ENCODE results near the gene ALLC. TPM values are rescaled to one million over a fixed set of nuclear protein-coding genes. Genes with fewer than 3 reads are reported as not detected.

ALLC gene
- total RNA-seq, 1 experiment from 2014 or later = not detected

- intact Hi-C loops (cut with micrococcal nuclease) = no loop called here
- CTCF ChIA-PET = no interaction called here
- Histone ChIP-seq H3K36me3 (ENCODE audit: low read depth, low read length) (no peaks in the 10 kb centered on the region), H4K20me1 (ENCODE audit: low read length) (no peaks in the 10 kb centered on the region), H3K27me3 (ENCODE audit: low read length) (peaks cover 50% of the 10 kb centered on the region), H3K9me3 (ENCODE audit: low read length) (no peaks in the 10 kb centered on the region), H3K79me2 (ENCODE audit: low read length) (no peaks in the 10 kb centered on the region), H3K9ac (ENCODE audit: low read length) (no peak overlapping the region), H3K4me1 (ENCODE audit: insufficient read depth, low read length) (no peaks in the 10 kb centered on the region), H2AFZ (ENCODE audit: low read length) (no peak overlapping the region), H3F3A (ENCODE audit: low read length, unreplicated experiment) (no peaks in the 10 kb centered on the region), H3K9me2 (replicated peaks; ENCODE audit: low read length) (no peaks in the 10 kb centered on the region), H3K4me2 (ENCODE audit: low read length) (no peak overlapping the region), H3K4me3 (ENCODE audit: low read length) (no peak overlapping the region), H3K27ac (ENCODE audit: low read length) (no peak overlapping the region)
- DNase-seq (no peak), ATAC-seq (no peak)
- BruUV-seq (replicated peaks) = no TSS peak
- POLR2A ChIA-PET (ENCODE audit: unreplicated experiment) = interaction anchor here (0.6 kb wide), 1 partner anchor 12 kb away, joined by 4 read pairs; no protein-coding TSS in a partner anchor
- TF ChIP-seq EZH2 (IDR thresholded peaks at IDR 0.05; ENCODE audit: low read length, unreplicated experiment) = no peak
- TF ChIP-seq EZH2phosphoT487 (IDR thresholded peaks at IDR 0.05; ENCODE audit: borderline replicate concordance, low read length) = no peak
- TF ChIP-seq CTCF (conservative IDR thresholded peaks at IDR 0.05; ENCODE audit: low read depth, low read length) = no peak
These were observed 89.1 kb downstream of the ALLC start for GRCh38 chr2:3747032-3747654.

- H3K9me3 ChIP-seq (ENCODE audit: low read length) = no peaks in the 10 kb centered on the region
- no peaks in the 10 kb centered on the region for H3K79me2 ChIP-seq (ENCODE audit: low read length)
- H3F3A ChIP-seq (ENCODE audit: low read length, unreplicated experiment) = no peaks in the 10 kb centered on the region
- no peak overlapping the region for H3K4me3 ChIP-seq (ENCODE audit: low read length)
- BruUV-seq (replicated peaks) = no TSS peak
- no peak overlapping the region for H2AFZ ChIP-seq (ENCODE audit: low read length)
- no peak for ATAC-seq
- ChIA-PET CTCF (no interaction called here), POLR2A (ENCODE audit: unreplicated experiment) (no interaction called here)
- peaks cover 56% of the 10 kb centered on the region for H3K27me3 ChIP-seq (ENCODE audit: low read length)
- intact Hi-C loops (cut with micrococcal nuclease) = no loop called here
- H4K20me1 ChIP-seq (ENCODE audit: low read length) = no peaks in the 10 kb centered on the region
- no peak for DNase-seq
- no peak overlapping the region for H3K4me2 ChIP-seq (ENCODE audit: low read length)
- H3K27ac ChIP-seq (ENCODE audit: low read length) = no peak overlapping the region
- H3K36me3 ChIP-seq (ENCODE audit: low read depth, low read length) = no peaks in the 10 kb centered on the region
- H3K9me2 ChIP-seq (replicated peaks; ENCODE audit: low read length) = no peaks in the 10 kb centered on the region
- H3K4me1 ChIP-seq (ENCODE audit: insufficient read depth, low read length) = no peaks in the 10 kb centered on the region
- H3K9ac ChIP-seq (ENCODE audit: low read length) = no peak overlapping the region
- TF ChIP-seq EZH2 (IDR thresholded peaks at IDR 0.05; ENCODE audit: low read length, unreplicated experiment) (no peak), CTCF (conservative IDR thresholded peaks at IDR 0.05; ENCODE audit: low read depth, low read length) (no peak), EZH2phosphoT487 (IDR thresholded peaks at IDR 0.05; ENCODE audit: borderline replicate concordance, low read length) (no peak)
These were observed 89.8 kb downstream of the ALLC start for GRCh38 chr2:3747826-3748225.

GRCh38 chr2:3749201-3749600 is 91.2 kb downstream of the ALLC start:
- CTCF ChIA-PET = no interaction called here
- BruUV-seq (replicated peaks) = no TSS peak
- TF ChIP-seq CTCF (conservative IDR thresholded peaks at IDR 0.05; ENCODE audit: low read depth, low read length) (no peak), EZH2 (IDR thresholded peaks at IDR 0.05; ENCODE audit: low read length, unreplicated experiment) (no peak), EZH2phosphoT487 (IDR thresholded peaks at IDR 0.05; ENCODE audit: borderline replicate concordance, low read length) (no peak)
- Histone ChIP-seq H3K9me2 (replicated peaks; ENCODE audit: low read length) (no peaks in the 10 kb centered on the region), H3K9ac (ENCODE audit: low read length) (no peak overlapping the region), H4K20me1 (ENCODE audit: low read length) (no peaks in the 10 kb centered on the region), H3K9me3 (ENCODE audit: low read length) (no peaks in the 10 kb centered on the region), H3K36me3 (ENCODE audit: low read depth, low read length) (no peaks in the 10 kb centered on the region), H3K4me3 (ENCODE audit: low read length) (no peak overlapping the region), H3K79me2 (ENCODE audit: low read length) (no peaks in the 10 kb centered on the region), H3K4me1 (ENCODE audit: insufficient read depth, low read length) (no peaks in the 10 kb centered on the region), H3F3A (ENCODE audit: low read length, unreplicated experiment) (no peaks in the 10 kb centered on the region), H3K4me2 (ENCODE audit: low read length) (no peak overlapping the region), H3K27ac (ENCODE audit: low read length) (no peak overlapping the region), H2AFZ (ENCODE audit: low read length) (no peak overlapping the region), H3K27me3 (ENCODE audit: low read length) (peaks cover 67% of the 10 kb centered on the region)
- POLR2A ChIA-PET (ENCODE audit: unreplicated experiment) = no interaction called here
- intact Hi-C loops (cut with micrococcal nuclease) = no loop called here
- ATAC-seq = no peak
- DNase-seq = no peak

All from PC-3 (cell line).